ENCODE data around the gene WDPCP.
"Not testable (repeated sequence)": the region's sequence is repeated elsewhere in the genome, so short reads cannot be mapped to it uniquely, and the experiment has no call there.

WDPCP gene

DNA sequence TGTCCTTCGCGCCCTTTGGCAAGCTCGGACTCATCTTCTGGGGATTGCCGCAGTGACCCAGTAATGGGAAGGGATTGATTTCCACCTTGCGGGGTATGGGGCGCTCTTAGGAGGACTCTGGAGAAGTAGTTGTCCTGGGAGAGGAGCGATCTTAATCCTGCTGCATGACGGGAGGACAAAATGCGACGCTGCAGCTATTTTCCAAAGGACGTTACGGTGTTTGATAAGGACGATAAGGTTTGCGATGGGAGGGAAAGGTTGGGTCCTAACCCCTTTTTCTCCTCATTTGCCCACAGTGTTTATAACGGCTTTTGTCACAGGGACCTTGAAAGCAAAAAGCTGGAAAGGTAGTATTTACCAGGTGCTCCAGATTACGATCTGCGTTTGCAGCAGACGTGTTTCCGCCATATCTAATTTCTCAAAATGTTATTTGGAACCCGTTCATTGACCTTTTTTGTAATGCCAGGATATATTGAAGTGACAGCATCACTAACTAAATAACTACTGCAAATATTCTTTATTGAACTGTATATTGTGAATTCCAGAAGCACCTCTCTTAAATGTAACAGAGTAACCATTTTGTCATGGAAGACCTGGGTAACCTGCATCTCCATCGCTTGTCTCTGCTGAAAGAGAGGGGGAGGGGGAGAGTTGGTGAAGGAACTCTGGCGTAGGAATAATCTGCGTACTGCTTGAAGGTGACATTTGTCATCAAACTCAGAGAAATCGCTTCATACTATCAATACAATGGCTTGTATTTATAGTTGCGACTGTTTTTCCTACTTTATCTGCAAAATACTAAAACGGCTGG is 1.1 kb upstream of the WDPCP start:
- DNase-seq: no peak

DNA sequence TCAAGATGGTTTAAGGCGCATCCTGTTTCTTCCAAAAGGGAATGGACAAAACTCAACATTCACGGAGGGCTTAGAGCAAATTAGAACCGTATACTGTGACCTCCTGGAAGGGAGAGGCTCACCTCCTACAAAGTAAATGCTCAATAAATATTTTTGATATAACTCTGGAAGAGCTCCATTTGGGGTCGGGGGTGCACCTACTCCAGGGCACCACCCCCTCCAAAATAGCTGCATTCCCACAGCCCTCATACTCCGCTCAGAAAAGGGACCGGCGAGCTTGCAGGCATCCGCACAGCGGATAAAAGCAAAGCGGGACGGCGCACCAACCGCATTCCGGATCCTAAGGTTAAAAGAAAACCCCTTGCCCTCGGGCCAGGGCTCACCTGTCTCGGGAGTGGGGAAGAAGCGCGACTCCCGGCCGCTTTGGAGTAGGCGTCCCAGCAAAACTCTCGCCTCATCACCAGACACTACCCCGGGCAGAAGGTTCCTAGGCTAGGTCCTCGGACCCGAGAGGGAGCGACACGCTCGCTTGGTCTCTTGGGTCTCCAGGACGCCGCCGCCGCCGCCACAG is 378 bp downstream of the WDPCP start:
- no peak for DNase-seq

GRCh38 chr2:63582873-63583272 is 5.4 kb downstream of the WDPCP start:
- DNase-seq: no peak

- no peak for DNase-seq
Measured at GRCh38 chr2:63581298-63581961, 6.8 kb downstream of the WDPCP start.

DNA sequence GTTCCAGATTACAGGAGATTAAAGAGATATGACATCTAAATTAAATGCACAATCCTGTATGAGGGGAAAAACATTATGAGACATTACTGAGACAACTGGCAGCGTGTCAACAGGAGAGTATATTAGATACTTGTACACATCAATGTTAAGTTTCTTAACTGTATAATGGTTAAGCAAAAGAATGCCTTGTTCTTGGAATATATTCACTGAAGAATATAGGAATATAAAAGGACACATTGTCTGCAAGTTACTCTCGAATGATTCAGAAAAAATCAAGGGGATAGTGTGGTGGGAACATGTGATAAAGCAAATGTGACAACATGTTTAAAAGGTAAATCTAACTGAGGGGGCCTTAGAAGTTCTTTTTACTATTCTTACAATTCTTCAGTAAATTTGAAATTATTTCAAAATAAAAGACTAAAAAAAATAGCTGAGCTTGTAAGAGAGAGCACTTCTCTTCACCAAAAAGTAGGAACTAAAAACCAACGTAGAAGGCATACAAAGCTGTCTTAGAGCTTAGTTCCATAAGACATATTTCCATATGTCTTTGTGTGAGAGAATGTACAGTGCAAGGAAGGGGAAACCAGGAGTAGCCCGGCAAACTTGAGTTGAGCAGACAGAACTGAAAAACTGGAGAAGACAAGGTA is 7.5 kb downstream of the WDPCP start:
- DNase-seq: no peak

DNA sequence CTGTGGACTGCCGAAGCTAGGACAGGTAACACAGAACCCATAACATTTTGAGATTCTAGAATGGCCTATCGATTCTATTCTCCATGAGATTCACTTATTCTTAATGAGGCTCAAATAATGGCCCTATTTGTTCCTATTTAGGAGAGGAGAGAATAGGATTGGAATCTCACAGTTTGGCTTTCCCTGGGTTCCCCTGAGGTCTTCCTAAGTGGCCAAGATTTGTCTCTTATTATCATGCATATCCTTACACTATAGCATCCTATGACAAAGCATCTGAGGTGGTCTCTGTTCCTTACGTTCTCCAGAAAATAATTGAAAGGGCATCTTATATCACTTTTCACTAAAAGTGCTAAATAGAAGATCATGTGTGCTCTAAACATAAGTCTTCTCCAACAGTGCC is 9.5 kb downstream of the WDPCP start:
- DNase-seq: no peak

DNA sequence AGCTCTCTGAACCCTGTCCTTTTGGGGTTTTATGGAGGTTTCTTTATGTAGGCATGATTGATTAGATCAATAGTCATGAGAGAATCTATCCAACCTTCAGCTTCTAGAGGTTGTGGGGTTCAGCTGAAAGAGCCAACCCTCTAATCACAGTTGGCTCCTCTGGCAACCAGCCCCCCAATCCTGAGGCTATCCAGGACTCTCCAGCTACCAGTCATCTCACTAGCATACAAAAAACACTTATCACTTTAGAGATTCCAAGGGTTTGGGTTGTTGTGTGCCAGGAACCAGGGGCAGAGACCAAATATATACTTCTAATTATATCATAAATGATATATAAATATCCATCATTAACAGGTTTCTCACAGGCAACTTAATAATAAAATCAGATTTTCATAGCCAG is 11.7 kb downstream of the WDPCP start:
- DNase-seq: no peak

DNA sequence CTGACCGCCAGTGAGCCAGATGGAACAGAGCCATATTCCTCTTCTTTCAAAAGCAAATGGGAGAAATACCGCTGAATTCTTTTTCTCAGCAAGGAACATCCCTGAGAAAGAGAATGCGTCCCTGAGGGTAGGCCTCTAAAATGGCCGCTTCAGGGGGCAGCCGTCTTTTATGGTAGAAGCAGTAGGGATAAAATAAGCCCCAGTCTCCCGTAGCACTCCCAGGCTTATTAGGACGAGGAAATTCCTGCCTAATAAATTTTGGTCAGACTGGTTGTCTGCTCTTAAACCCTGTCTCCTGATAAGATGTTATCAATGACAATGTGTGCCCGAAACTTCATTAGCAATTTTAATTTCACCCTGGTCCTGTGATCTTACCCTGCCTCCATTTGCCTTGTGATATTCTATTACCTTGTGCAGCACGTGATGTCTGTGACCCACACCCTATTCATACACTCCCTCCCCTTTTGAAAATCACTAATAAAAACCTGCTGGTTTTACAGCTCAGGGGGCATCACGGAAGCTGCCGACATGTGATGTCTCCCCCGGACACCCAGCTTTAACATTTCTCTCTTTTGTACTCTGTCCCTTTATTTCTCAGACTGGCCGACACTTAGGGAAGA is 14.4 kb downstream of the WDPCP start:
- DNase-seq: not testable (repeated sequence)

DNA sequence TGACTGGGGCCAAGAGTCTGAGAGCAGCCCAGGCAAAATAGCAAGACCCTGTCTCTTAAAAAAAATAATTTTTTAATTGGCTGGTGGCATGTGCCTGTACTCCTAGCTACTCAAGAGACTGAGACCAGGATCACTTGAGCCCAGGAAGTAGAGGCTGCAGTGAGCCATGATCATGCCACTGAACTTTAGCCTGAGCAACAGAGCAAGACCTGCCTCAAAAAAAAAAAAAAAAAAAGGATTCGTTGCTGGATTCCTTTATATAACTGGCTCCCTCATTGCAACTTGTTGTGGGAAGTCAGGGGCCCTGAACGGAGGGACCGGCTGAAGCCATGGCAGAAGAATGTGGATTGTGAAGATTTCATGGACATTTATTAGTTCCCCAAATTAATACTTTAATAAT is 15.3 kb downstream of the WDPCP start:
- DNase-seq: not testable (repeated sequence)

DNA sequence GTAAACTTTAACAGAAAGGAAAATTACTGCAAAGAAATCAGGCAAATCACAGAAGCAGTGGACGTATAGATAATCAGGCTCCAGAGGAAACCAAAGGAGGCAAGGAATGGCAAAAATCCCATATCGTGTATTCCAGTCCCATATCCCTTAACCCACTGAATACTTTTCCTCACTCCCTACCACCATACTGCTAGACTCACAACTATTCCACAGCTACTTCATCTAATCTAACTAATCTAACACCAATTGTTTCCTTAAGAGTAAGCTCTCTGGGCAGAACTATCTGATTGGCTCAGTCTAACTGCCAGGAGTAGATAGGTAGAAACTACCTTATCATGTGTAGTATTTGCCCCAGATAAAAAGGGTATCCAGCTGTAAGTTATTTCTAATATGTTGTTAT is 16.3 kb downstream of the WDPCP start:
- DNase-seq: no peak

DNA sequence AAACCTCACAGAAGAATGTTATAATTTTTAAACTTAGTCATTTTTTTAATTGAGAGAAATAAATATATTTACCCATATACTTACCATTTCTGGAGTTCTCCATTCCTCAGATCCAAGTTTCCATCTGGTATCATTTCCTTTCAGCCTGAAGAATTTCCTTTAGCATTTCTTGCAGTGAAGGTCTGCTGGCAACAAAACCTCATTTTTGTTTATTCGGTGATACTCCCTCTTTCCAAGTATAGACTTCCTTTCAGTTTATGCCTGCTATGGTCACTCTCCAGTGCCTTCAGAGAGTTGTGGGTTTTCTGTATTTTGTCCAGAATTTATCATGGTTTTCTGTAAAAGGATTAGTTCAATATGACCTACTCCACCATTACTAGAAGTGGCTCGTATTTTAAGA is 17.0 kb downstream of the WDPCP start:
- DNase-seq: no peak

GRCh38 chr2:63569740-63570139 is 18.5 kb downstream of the WDPCP start:
- DNase-seq: no peak

- no peak for DNase-seq
Measured at GRCh38 chr2:63562751-63563150, 25.5 kb downstream of the WDPCP start.

DNA sequence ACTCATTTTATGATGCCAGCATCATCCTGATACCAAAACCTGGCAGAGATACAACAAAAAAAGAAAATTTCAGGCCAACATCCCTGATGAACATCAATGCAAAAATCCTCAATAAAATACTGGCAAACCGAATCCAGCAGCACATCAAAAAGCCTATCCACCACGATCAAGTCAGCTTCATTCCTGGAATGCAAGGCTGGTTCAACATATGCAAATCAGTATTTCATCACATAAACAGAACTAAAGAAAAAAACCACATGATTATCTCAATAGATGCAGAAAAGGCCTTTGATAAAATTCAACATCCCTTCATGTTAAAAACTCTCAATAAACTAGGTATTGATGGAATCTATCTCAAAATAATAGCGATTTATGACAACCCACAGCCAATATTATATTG is 29.4 kb downstream of the WDPCP start:
- DNase-seq: not testable (repeated sequence)

- DNase-seq: not testable (repeated sequence)
Measured at GRCh38 chr2:63557819-63558218, 30.5 kb downstream of the WDPCP start.

- no peak for DNase-seq
Measured at GRCh38 chr2:63555931-63556330, 32.3 kb downstream of the WDPCP start.

- no peak for DNase-seq
Measured at GRCh38 chr2:63555299-63555698, 33.0 kb downstream of the WDPCP start.

DNA sequence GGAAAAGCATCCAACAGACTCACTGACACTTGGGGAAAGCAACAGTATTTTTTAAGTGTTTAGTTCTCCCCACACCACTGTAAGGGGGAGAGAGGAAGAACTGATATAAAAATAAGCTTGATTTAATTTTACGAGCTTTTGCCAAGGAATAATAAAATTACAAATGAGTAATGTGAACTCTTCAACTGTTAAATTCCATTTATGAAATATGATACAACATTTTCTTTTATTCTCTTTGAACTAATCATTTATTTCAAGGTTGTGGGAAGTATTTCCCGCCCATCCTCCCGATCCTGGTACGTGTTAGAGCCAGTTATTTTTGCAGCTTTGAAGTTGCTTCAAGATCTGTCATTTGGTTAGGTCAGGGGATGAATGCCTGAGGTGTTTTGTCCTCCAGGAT is 35.2 kb downstream of the WDPCP start:
- DNase-seq: no peak

- DNase-seq: no peak
Measured at GRCh38 chr2:63545023-63545422, 43.3 kb downstream of the WDPCP start.

DNA sequence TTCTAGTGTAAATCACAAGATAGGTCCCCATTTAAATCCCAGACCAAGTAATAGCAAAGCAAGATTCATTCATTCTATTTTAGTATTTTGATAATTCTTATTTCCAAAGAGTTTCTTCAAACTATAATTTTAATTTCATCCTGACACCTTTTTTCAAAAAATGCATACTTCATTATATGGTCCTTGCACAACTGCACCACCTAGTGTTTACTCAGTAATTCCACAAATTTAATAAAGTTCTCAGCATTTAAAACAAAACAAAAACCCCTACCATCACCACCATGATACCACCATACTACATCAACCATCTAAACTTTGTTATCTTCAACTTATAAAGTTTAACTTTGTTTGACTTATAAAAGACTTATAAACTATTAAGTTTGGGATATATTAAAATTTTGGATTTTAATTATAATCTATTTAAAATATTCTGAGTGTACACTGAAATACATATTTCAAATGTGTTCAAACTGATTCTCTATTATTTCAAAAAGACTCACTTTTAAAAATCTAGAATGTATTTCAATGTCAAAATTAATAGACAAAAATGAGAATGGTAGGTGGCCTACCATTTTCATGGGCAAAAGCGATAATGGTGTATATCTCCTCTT is 44.2 kb downstream of the WDPCP start:
- DNase-seq: no peak

DNA sequence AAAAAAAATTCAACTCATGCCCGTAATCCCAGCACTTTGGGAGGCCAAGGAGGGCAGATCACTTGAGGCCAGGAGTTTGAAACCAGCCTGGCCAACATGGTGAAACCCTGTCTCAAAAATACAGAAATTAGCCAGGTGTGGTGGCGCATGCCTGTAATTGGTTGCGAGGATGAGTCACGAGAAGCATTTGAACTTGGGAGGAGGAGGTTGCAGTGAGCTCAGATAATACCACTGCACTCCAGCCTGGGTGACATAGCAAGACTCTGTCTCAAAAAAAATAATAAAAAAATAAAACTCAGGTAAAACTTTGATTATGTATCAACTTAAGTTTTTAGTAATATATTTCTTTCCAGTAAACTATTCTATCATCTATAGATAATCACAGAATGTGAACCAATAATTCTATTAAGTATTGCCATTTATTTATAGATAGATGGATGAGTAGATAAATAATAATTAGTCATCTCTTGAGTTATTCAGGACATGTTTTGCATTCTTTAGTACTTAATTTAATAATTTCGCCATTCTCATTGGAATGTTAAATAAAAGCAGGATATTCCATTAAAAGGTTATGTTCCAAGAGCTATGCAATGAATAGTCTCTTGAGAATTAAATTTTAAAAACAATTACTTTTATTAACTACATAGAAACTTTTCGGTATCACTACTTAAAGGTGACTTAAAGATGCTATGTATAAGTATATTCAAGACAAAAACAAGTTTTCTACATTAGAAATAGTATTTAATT is 48.7 kb downstream of the WDPCP start:
- DNase-seq: no peak

DNA sequence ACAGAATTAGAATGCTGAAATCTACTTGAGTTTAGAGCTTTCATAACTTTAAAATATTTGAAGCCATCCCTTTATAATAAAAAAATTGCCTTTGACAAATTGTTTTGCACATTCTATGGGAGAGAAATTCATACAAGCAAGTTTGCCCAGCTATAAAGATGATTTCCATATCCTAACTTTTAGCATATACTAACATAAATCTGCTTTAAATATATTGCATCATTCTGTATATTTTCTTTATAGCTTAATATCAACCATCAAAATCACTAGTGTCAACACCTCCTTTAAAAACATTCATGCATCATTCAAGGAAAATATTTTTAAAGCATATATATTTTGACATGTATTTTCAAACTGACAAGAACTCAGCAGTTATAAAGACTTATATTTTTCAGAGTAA is 49.9 kb downstream of the WDPCP start:
- no peak for DNase-seq
